Transverse colon (tissue), 4 donors: ENCODE data around the gene SART3. TPM values are rescaled to one million over a fixed set of nuclear protein-coding genes. Genes with fewer than 3 reads are reported as not detected.
"Not testable (repeated sequence)": the region's sequence is repeated elsewhere in the genome, so short reads cannot be mapped to it uniquely, and the experiment has no call there.

Experiments used
- DNase-seq: peaks from one replicate; pipeline ENCODE4 v3.0.0-alpha.2; 2019
- H3K27ac ChIP-seq, 4 donors: fragments of 200-600 bp; sonication (generic); 2 replicates each; pipeline ENCODE4 v1.5.1; 2016 to 2018; ENCODE audit warnings: inconsistent platforms in 4 of 4
- H3K27me3 ChIP-seq: fragments of 200-600 bp; sonication (generic); 2 replicates; pipeline ENCODE4 v1.5.1; 2017; ENCODE audit warnings: inconsistent platforms
- H3K36me3 ChIP-seq, 4 donors: fragments of 200-600 bp; sonication (generic); 2 replicates each; pipeline ENCODE4 v1.5.1; 2017 to 2019; ENCODE audit warnings: inconsistent platforms in 4 of 4
- H3K4me1 ChIP-seq, 4 donors: fragments of 200-600 bp; sonication (generic); 2 replicates each; pipeline ENCODE4 v1.5.1; 2017 to 2020; ENCODE audit warnings: inconsistent platforms in 4 of 4
- H3K4me3 ChIP-seq, 4 donors: fragments of 200-600 bp; sonication (generic); 1 replicate in 1 of 4; 2 replicates in 3 of 4; pipeline versions ENCODE4 v1.5.1 to v1.6.1; 2017 to 2019; ENCODE audit warnings: inconsistent platforms in 4 of 4
- H3K9me3 ChIP-seq, 2 donors: fragments of 200-600 bp; sonication (generic); 2 replicates each; pipeline ENCODE4 v1.5.1; 2017 to 2019; ENCODE audit warnings: inconsistent platforms in 2 of 2
- EP300 ChIP-seq: sonication (generic); formaldehyde crosslinking; IDR thresholded peaks from one replicate; pipeline ENCODE4 v1.6.1; 2017; ENCODE audit warnings: antibody characterized with exemption, low read depth
- POLR2A ChIP-seq: fragments of 450-650 bp; IDR thresholded peaks from one replicate; pipeline ENCODE4 v1.6.1; 2016; ENCODE audit warnings: antibody characterized with exemption, mild to moderate bottlenecking, moderate library complexity
- POLR2AphosphoS5 ChIP-seq, 3 donors: sonication (generic); formaldehyde crosslinking; IDR thresholded peaks; one replicate each; pipeline ENCODE4 v1.6.1; 2016; ENCODE audit warnings: antibody characterized with exemption in 3 of 3
- WGBS, 2 donors: methylation state at CpG; one replicate each; pipeline ENCODE4 v1.1.5; 2018; ENCODE audit warnings: low coverage in 1 of 2; 5-methylcytosine and 5-hydroxymethylcytosine counted together
- in situ Hi-C, 4 donors: fragments of 200-750 bp; cut with MboI; loops; one replicate each; pipeline versions ENCODE4 v1.15.0 to v1.15.1; 2017; ENCODE audit warnings: low sequenced_read_pairs in 3 of 4, low pct_ligation_motif_present in 1 of 4, low pct_unique_long_range_greater_than_20kb in 1 of 4
- intact Hi-C: fragments of 100-400 bp; cut with DNase I; formaldehyde crosslinking; loops from one replicate; pipeline ENCODE4 v1.15.1; 2023; ENCODE audit warnings: low total_unique reads
- total RNA-seq, 4 donors: library from RNA; depleted of rRNA; stranded (reverse); fragments of >200 nt; gene quantifications; one replicate each; pipeline ENCODE4 v1.1.0, GENCODE V29; 2016
- TF ChIP-seq, protein P1 (sequence below), 5 experiments: fragments of 200-600 bp in 3 of 5; fragments of 450-650 bp in 2 of 5; sonication (generic) in 3 of 5; IDR thresholded peaks; 1 replicate in 2 of 5; 2 replicates in 3 of 5; pipeline ENCODE4 v1.5.1; 2016 to 2017; ENCODE audit warnings: antibody characterized with exemption in 5 of 5, inconsistent platforms in 3 of 5, mild to moderate bottlenecking in 2 of 5, moderate library complexity in 1 of 5

Gene SART3
- total RNA-seq, 4 donors from 2014 or later: 25.3 to 177 (median 77.4) TPM

DNA sequence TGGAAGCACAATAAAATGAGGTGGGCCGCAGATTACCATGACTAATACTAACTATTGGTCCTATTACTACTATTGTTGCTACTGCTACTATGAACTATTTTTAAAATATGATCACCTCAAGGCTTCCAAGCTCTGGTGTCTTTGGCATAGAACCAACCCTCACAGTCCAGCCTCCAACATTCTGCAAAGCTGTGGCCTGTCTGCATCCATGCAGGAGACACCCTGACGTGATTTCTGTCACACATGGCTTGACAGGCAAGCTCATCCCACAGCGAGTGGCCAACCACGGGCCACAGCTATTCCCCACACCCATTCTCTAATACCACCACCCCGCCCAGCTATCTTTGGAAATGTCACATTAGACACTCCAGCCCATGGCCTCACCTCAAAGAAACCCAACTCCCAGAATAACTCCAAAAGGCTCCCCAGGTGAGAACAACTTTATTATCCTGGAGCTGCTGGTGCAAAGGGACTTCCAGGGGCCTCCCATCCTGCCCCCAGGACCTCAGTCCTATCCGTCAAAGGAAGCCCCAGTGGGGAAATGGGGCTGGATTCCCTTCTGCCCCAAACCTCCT is 15.8 kb upstream of the SART3 start:
- no peak overlapping the region for H3K4me3 ChIP-seq
- H3K9me3 ChIP-seq: no peaks in the 10 kb centered on the region
- 74 to 80% methylated on average over 1 to 6 of the region's 6 CpGs for WGBS, 2 donors
- peak; percentile 5 for DNase-seq
- no peaks in the 10 kb centered on the region for H3K36me3 ChIP-seq
- H3K27me3 ChIP-seq: no peaks in the 10 kb centered on the region
- TF ChIP-seq, protein P1, sequence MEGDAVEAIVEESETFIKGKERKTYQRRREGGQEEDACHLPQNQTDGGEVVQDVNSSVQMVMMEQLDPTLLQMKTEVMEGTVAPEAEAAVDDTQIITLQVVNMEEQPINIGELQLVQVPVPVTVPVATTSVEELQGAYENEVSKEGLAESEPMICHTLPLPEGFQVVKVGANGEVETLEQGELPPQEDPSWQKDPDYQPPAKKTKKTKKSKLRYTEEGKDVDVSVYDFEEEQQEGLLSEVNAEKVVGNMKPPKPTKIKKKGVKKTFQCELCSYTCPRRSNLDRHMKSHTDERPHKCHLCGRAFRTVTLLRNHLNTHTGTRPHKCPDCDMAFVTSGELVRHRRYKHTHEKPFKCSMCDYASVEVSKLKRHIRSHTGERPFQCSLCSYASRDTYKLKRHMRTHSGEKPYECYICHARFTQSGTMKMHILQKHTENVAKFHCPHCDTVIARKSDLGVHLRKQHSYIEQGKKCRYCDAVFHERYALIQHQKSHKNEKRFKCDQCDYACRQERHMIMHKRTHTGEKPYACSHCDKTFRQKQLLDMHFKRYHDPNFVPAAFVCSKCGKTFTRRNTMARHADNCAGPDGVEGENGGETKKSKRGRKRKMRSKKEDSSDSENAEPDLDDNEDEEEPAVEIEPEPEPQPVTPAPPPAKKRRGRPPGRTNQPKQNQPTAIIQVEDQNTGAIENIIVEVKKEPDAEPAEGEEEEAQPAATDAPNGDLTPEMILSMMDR (IDR thresholded peaks at IDR 0.05): no peak
- TF ChIP-seq EP300 (no peak), POLR2AphosphoS5 (IDR thresholded peaks at IDR 0.05) (no peak), POLR2A (no peak)
- in situ Hi-C loops: no loop called here
- H3K27ac ChIP-seq: no peak overlapping the region
- intact Hi-C loops: no loop called here
- peaks cover 3 to 17% (median 6%) of the 10 kb centered on the region in 4 donors for H3K4me1 ChIP-seq

DNA sequence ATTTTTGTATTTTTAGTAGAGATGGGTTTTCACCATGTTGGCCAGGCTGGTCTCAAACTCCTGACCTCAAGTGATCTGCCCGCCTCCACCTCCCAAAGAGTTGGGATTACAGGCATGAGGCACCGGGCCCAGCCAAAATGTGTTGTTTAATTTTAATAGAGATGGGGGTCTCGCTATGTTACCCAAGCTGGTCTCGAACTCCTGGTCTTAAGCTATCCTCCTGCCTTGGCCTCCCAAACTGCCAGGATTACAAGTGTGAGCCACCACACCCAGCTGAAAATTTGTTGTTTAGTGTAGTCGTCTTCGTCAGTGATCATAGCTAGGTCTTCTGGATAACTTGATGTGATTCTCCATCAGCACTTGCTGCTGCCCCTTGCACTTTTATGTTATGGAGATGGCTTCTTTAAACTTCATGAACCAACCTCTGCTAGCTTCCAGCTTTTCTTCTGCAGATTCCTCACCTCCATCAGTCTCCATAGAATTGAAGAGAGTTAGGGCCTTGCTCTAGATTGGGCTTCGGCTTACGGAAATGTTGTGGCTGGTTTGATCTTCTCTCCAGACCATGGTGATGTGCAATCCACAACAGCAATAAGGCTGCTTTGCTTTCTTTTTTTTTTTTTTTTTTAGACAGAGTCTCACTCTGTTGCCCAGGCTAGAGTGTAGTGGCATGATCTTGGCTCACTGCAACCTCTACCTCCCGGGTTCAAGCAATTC is 14.4 kb upstream of the SART3 start:
- 83 to 93% methylated on average over 3 to 9 of the region's 9 CpGs for WGBS, 2 donors
- Histone ChIP-seq H3K9me3 (no peaks in the 10 kb centered on the region), H3K27ac (no peak overlapping the region), H3K36me3 (no peaks in the 10 kb centered on the region), H3K4me3 (no peak overlapping the region), H3K27me3 (no peaks in the 10 kb centered on the region), H3K4me1 (peaks cover 3 to 17% (median 6%) of the 10 kb centered on the region in 4 donors)
- intact Hi-C loops (no loop called here), in situ Hi-C loops (no loop called here)
- DNase-seq: peak; percentile 1
- TF ChIP-seq, protein P1 (IDR thresholded peaks at IDR 0.05): no peak
- no peak for TF ChIP-seq POLR2A
- no peak for TF ChIP-seq POLR2AphosphoS5 (IDR thresholded peaks at IDR 0.05)
- TF ChIP-seq EP300: no peak

DNA sequence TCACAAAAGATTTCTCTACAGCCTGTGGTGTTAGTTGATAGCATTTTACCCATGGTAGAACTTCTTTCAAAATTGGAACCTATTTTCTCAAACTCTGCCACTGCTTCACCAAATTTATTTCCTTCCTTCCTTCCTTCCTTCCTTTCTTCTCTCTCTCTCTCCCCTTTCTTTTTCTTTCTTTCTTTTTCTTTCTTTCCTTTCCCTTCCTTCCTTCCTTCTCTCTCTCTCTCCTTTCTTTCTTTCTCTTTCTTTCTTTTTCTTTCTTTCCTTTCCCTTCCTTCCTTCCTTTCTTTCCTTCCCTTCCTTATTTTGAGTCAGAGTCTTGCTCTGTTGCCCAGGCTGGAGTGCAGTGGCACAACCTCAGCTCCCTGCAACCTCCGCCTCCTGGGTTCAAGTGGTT is 13.3 kb upstream of the SART3 start:
- H3K27me3 ChIP-seq, H3K36me3 ChIP-seq, H3K27ac ChIP-seq, H3K9me3 ChIP-seq, H3K4me3 ChIP-seq, DNase-seq, intact Hi-C loops: not testable (repeated sequence)
- 100% methylated on average over 1 of the region's 1 CpG; no CpG with 5 or more reads in 1 of the 2 donors for WGBS, 2 donors
- in situ Hi-C loops: loop anchor here in 3 of 4 donors (5.0 to 25.0 kb wide), 2 partner anchors 38 to 513 kb away; partner anchors contain the start of genes ALKBH2 (in 2 of the 3) and UNG (in 2 of the 3)
- H3K4me1 ChIP-seq: peaks cover 3 to 17% (median 6%) of the 10 kb centered on the region in 4 donors

DNA sequence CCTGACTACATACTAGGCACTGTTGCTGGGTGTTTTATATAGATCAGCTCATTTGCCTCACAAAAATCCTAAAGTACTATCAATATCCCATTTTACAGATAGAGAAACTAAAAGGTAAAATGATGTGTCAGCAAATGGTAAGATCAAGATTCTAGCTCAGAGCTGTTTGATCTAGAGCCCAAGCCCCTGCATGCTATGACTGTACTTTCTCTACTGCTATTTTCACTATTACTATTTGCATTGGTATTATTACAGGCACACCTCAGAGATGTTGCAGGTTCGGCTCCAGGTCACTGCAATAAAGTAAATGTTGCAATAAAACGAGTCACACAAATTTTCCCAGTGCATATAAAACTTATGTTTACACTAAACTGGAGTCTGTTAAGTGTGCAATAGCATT is 12.3 kb upstream of the SART3 start:
- Histone ChIP-seq H3K9me3 (no peaks in the 10 kb centered on the region), H3K4me1 (peaks cover 3 to 23% (median 6%) of the 10 kb centered on the region in 4 donors), H3K4me3 (no peak overlapping the region), H3K36me3 (peaks cover 0 to 12% (median 0%) of the 10 kb centered on the region in 4 donors), H3K27ac (no peak overlapping the region), H3K27me3 (no peaks in the 10 kb centered on the region)
- no peak for DNase-seq
- TF ChIP-seq, protein P1 (IDR thresholded peaks at IDR 0.05): no peak
- TF ChIP-seq POLR2AphosphoS5 (IDR thresholded peaks at IDR 0.05): no peak
- no peak for TF ChIP-seq EP300
- 27% methylated on average over 2 of the region's 2 CpGs; no CpG with 5 or more reads in 1 of the 2 donors for WGBS, 2 donors
- in situ Hi-C loops: loop anchor here in 3 of 4 donors (5.0 to 25.0 kb wide), 2 partner anchors 39 to 514 kb away; partner anchors contain the start of genes ALKBH2 (in 2 of the 3) and UNG (in 2 of the 3)
- intact Hi-C loops: no loop called here
